Tibial nerve (tissue), 4 donors: ENCODE results near the gene AGPAT2.

Source experiments
- EP300 ChIP-seq, 2 donors: sonication (generic); formaldehyde crosslinking; IDR thresholded peaks; one replicate each; pipeline ENCODE4 v1.6.1; 2017; ENCODE audit warnings: antibody characterized with exemption in 2 of 2, mild to moderate bottlenecking in 1 of 2
- POLR2A ChIP-seq, 2 donors: fragments of 450-650 bp; IDR thresholded peaks; one replicate each; pipeline ENCODE4 v1.6.1; 2017; ENCODE audit warnings: antibody characterized with exemption in 2 of 2, mild to moderate bottlenecking in 2 of 2, moderate library complexity in 2 of 2
- TF ChIP-seq, protein P1 (sequence below), 5 experiments: fragments of 200-600 bp in 3 of 5; fragments of 450-650 bp in 2 of 5; sonication (generic) in 3 of 5; IDR thresholded peaks; one replicate each; pipeline ENCODE4 v1.5.1; 2016 to 2019; ENCODE audit warnings: antibody characterized with exemption in 5 of 5, mild to moderate bottlenecking in 3 of 5, moderate library complexity in 2 of 5

DNA sequence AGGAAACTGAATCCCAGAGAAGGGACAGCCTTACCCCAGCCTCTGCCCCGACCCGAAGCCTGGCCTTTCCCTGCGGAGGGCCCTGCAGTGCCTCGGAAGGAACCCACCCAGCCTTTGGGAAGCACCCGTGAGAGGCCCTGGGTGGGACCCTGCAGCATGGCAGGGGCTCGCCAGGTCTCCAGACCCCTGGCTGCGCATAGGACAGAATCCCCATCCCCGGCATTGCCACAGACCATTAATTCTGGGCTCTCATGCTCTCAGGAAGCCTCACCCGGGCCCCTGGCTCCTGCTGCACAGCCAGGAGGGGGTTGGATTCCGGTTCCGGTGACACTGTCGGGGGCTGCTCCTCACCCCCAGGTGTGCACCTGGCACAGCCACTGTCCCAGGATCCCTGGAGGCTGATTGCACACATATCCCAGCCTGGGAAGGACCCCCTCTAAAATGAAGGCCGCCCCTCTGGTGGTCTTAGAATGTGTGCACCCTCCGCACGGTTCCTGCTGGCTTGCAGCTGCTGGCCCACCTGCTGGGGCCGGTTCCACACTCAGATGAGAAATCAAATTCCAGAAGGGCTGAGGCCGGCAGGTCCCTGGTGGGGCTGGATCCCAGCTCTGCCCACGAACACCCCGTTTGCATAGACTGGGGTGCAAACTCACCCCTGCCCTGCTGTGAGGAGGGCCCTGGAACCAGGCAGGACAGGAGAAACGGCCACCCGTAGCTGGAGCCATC, 19.9 kb downstream of the AGPAT2 start:
- TF ChIP-seq, protein P1, sequence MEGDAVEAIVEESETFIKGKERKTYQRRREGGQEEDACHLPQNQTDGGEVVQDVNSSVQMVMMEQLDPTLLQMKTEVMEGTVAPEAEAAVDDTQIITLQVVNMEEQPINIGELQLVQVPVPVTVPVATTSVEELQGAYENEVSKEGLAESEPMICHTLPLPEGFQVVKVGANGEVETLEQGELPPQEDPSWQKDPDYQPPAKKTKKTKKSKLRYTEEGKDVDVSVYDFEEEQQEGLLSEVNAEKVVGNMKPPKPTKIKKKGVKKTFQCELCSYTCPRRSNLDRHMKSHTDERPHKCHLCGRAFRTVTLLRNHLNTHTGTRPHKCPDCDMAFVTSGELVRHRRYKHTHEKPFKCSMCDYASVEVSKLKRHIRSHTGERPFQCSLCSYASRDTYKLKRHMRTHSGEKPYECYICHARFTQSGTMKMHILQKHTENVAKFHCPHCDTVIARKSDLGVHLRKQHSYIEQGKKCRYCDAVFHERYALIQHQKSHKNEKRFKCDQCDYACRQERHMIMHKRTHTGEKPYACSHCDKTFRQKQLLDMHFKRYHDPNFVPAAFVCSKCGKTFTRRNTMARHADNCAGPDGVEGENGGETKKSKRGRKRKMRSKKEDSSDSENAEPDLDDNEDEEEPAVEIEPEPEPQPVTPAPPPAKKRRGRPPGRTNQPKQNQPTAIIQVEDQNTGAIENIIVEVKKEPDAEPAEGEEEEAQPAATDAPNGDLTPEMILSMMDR (IDR thresholded peaks at IDR 0.05): no peak
- no peak for TF ChIP-seq POLR2A (IDR thresholded peaks at IDR 0.05)
- no peak for TF ChIP-seq EP300 (IDR thresholded peaks at IDR 0.05)
